Measurements from ENCODE around the gene EML3. TPM values are rescaled to one million over a fixed set of nuclear protein-coding genes. Genes with fewer than 3 reads are reported as not detected.
"Not testable (repeated sequence)": the region's sequence is repeated elsewhere in the genome, so short reads cannot be mapped to it uniquely, and the experiment has no call there.

Gene EML3
- total RNA-seq, 4 donors from 2014 or later = 64.9 to 138 (median 93.9) TPM

- no peak for TF ChIP-seq POLR2A (IDR thresholded peaks at IDR 0.05)
- peak; percentile 73 to 90 (median 81) for TF ChIP-seq CTCF (IDR thresholded peaks at IDR 0.05)
- peak in 1 of 2 donors; percentile 80 for TF ChIP-seq EP300 (IDR thresholded peaks at IDR 0.05)
- Histone ChIP-seq H3K4me1 (peaks cover 8 to 65% (median 28%) of the 10 kb centered on the region in 4 donors), H3K36me3 (peaks cover 3 to 63% (median 6%) of the 10 kb centered on the region in 3 donors), H3K27me3 (no peaks in the 10 kb centered on the region), H3K9me3 (no peaks in the 10 kb centered on the region), H3K27ac (peak overlapping the region; percentile 71 to 87 (median 80)), H3K4me3 (no peak overlapping the region)
- DNase-seq (ENCODE audit: low spot score in 2 of 2) = peak; percentile 79 to 91
- 36% methylated on average over 2 of the region's 2 CpGs for WGBS, 2 donors
Measured at GRCh38 chr11:62560566-62561103, 51.9 kb downstream of the EML3 start.

GRCh38 chr11:62559626-62560025 is 52.9 kb downstream of the EML3 start:
- Histone ChIP-seq H3K4me1 (peaks cover 9 to 75% (median 38%) of the 10 kb centered on the region in 4 donors), H3K27ac (peak overlapping the region; percentile 3 to 87 (median 78)), H3K36me3 (peaks cover 1 to 52% (median 3%) of the 10 kb centered on the region in 3 donors)
- 90 to 100% methylated on average over 1 to 5 of the region's 5 CpGs for WGBS, 2 donors
- DNase-seq (ENCODE audit: low spot score in 2 of 2); H3K4me3 ChIP-seq; H3K27me3 ChIP-seq; H3K9me3 ChIP-seq: not testable (repeated sequence)

GRCh38 chr11:62559204-62559603 is 53.4 kb downstream of the EML3 start:
- H3K4me1 ChIP-seq = peaks cover 9 to 79% (median 42%) of the 10 kb centered on the region in 4 donors
- H3K27me3 ChIP-seq = no peaks in the 10 kb centered on the region
- TF ChIP-seq EP300 (IDR thresholded peaks at IDR 0.05) (no peak), CTCF (IDR thresholded peaks at IDR 0.05) (no peak), POLR2A (IDR thresholded peaks at IDR 0.05) (no peak)
- peak overlapping the region in 3 of 4 donors; percentile 3 to 87 (median 86) for H3K27ac ChIP-seq
- no peaks in the 10 kb centered on the region for H3K9me3 ChIP-seq
- H3K4me3 ChIP-seq = no peak overlapping the region
- peaks cover 0 to 48% (median 3%) of the 10 kb centered on the region in 3 donors for H3K36me3 ChIP-seq
- no peak for DNase-seq (ENCODE audit: low spot score in 2 of 2)
- WGBS, 2 donors = 80 to 83% methylated on average over 8 of the region's 8 CpGs

- Histone ChIP-seq H3K9me3 (no peaks in the 10 kb centered on the region), H3K36me3 (peaks cover 0 to 43% (median 3%) of the 10 kb centered on the region in 3 donors), H3K27me3 (no peaks in the 10 kb centered on the region), H3K27ac (peak overlapping the region in 2 of 4 donors; percentile 86 to 87), H3K4me1 (peaks cover 12 to 84% (median 47%) of the 10 kb centered on the region in 4 donors), H3K4me3 (no peak overlapping the region)
- no peak for TF ChIP-seq POLR2A (IDR thresholded peaks at IDR 0.05)
- TF ChIP-seq CTCF (IDR thresholded peaks at IDR 0.05) = no peak
- no peak for TF ChIP-seq EP300 (IDR thresholded peaks at IDR 0.05)
- 88% methylated on average over 9 of the region's 9 CpGs for WGBS, 2 donors
- no peak for DNase-seq (ENCODE audit: low spot score in 2 of 2)
Measured at GRCh38 chr11:62558669-62559068, 53.9 kb downstream of the EML3 start.

GRCh38 chr11:62556875-62557631 is 55.5 kb downstream of the EML3 start:
- Histone ChIP-seq H3K27ac (peak overlapping the region; percentile 75 to 98 (median 97)), H3K4me3 (no peak overlapping the region), H3K36me3 (peaks cover 0 to 27% (median 3%) of the 10 kb centered on the region in 3 donors), H3K27me3 (no peaks in the 10 kb centered on the region), H3K9me3 (no peaks in the 10 kb centered on the region), H3K4me1 (peaks cover 12 to 87% (median 62%) of the 10 kb centered on the region in 4 donors)
- DNase-seq (ENCODE audit: low spot score in 2 of 2) = no peak
- no peak for TF ChIP-seq CTCF (IDR thresholded peaks at IDR 0.05)
- TF ChIP-seq POLR2A (IDR thresholded peaks at IDR 0.05) = no peak
- TF ChIP-seq EP300 (IDR thresholded peaks at IDR 0.05) = no peak
- WGBS, 2 donors = 51 to 55% methylated on average over 3 of the region's 3 CpGs
